GM10847 (cell line): ENCODE measurements around the gene ANKRD23.
A peak's percentile ranks its signal among the peaks of the same experiment; 100 is the strongest.

ENCODE experiments used
- POLR2A ChIP-seq: IDR thresholded peaks from 2 replicates; pipeline ENCODE4 v1.6.1; 2011; ENCODE audit not compliant: insufficient read length; ENCODE audit errors: extremely low read depth

ANKRD23 gene

GRCh38 chr2:96880891-96881273 lies 37.1 kb upstream of the ANKRD23 start:
- no peak for TF ChIP-seq POLR2A

DNA sequence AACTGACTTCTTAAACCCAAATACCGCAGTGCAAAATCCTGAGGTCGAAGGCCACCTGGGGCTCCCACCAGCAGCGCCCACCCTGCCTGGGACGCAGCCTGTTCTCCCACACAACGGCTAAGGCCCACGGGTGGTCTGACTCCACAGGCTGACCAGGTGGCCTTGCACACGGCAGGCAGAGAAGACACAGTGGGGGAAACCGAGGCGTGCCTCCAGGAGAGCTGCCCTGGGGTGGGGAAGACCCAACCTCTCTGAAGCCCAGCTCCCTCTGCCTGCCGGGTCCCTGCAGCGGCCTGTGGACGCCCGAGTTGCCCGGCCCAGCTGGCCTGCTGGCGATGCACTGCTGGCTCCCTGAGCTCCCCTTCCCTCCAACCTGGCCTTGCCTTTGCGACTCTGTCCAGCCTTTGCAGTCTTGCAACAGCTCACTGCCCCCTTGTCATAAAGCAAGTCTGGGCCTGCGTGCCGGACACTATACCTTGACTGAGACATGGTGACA lies 35.8 kb upstream of the ANKRD23 start:
- TF ChIP-seq POLR2A = no peak

GRCh38 chr2:96878796-96879544 lies 35.1 kb upstream of the ANKRD23 start:
- no peak for TF ChIP-seq POLR2A

DNA sequence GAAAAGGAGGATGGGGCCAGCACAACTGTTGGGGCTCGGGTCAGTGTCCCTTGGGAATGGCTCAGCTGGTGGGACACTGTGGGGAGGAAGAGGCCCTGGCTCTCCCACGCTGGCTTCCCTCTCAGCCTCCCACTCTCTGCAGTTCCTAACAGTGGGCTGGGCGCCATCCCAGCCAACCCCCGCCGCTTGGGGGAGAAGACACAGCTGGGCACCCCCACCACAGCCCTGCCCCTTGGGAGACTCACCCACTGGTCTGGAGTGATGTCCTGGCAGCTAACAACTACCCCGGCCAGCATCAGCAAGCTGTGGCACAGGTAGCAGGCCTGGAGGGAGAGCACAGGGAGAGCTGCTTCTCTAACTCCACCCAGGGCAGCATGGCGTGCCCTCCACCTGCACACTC lies 34.4 kb upstream of the ANKRD23 start:
- no peak for TF ChIP-seq POLR2A

- no peak for TF ChIP-seq POLR2A
Observed at GRCh38 chr2:96877631-96878092, 33.8 kb upstream of the ANKRD23 start.

DNA sequence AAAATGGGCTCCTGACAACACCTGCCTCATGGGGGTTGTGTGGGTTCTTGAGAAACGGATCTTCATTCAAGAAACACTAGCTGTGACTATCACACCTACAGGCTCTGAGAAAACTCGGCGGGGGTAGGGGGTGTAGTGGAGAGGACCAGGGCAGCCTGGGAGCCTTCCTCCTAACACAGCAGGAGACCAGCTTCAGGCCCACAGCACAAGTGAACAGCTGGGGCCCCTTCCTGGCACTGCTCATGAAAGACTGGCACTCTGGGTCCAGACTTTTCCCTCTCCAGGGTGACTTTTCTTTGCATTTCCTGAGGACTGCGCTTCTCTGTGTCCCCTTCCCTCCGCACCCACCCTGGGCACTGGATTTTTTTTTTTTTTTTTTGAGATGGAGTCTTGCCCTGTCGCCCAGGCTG lies 33.2 kb upstream of the ANKRD23 start:
- no peak for TF ChIP-seq POLR2A

GRCh38 chr2:96876269-96877041 lies 32.6 kb upstream of the ANKRD23 start:
- no peak for TF ChIP-seq POLR2A

DNA sequence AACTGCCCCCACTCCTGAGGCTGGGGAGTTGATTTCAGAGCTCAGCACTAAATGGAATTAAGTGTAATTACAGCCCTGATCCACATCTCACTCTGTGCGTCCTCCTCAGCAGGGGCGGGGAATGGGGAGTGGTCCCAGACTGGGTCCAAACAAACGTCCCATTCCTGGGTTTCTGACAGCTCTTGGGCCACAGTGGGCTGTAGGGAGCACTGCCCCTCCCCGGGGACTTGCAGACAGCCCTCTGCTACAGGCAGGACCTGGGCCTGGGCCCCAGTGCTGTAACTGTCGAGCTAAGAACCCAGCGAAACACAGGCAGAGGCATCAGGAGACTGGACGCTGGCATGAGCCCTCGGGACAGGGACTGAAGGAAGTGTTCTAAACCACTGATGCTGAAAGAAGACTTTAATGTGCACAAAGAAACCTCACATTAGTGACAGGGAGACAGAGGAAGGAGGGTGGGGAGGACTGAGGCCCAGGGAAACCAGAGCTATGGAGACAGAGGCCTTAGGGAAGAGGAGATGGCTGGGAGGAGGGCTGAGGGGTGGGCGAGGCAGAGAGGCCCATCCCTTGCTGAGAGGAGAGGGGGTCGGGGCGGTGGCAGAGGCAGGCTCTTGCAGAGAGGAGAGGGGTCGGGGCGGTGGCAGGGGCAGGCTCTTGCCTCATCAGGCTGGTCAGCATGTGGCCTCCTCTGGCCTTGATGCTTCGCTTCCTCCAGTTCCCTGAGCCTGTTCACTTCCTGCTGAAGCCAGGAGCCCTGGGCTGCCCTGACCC lies 31.9 kb upstream of the ANKRD23 start:
- no peak for TF ChIP-seq POLR2A

- no peak for TF ChIP-seq POLR2A
Observed at GRCh38 chr2:96874198-96874831, 30.5 kb upstream of the ANKRD23 start.

DNA sequence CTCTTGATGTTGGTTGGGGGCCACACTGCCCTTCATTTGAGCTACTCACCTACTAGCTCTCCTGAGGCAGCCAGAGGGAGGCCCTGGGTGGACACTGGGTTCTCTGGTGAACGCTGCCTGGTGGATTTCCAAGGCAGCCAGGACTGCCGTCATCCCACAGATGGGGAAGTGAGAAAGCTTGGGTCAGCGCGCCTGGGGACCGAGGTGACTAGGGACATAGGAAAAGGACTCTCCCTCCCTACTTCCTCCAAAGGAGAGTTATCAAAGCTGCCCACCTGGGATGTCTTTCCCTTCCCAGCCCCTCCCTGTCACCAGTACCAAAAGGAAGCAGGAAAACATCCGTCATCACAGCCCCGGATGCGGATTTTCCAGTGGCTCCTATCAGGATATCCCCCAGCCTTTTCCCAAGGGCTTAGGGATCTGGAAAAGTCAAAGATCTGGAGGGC lies 29.9 kb upstream of the ANKRD23 start:
- no peak for TF ChIP-seq POLR2A

- TF ChIP-seq POLR2A = no peak
Observed at GRCh38 chr2:96872591-96873349, 28.9 kb upstream of the ANKRD23 start.

GRCh38 chr2:96870626-96871255 lies 26.9 kb upstream of the ANKRD23 start:
- no peak for TF ChIP-seq POLR2A

DNA sequence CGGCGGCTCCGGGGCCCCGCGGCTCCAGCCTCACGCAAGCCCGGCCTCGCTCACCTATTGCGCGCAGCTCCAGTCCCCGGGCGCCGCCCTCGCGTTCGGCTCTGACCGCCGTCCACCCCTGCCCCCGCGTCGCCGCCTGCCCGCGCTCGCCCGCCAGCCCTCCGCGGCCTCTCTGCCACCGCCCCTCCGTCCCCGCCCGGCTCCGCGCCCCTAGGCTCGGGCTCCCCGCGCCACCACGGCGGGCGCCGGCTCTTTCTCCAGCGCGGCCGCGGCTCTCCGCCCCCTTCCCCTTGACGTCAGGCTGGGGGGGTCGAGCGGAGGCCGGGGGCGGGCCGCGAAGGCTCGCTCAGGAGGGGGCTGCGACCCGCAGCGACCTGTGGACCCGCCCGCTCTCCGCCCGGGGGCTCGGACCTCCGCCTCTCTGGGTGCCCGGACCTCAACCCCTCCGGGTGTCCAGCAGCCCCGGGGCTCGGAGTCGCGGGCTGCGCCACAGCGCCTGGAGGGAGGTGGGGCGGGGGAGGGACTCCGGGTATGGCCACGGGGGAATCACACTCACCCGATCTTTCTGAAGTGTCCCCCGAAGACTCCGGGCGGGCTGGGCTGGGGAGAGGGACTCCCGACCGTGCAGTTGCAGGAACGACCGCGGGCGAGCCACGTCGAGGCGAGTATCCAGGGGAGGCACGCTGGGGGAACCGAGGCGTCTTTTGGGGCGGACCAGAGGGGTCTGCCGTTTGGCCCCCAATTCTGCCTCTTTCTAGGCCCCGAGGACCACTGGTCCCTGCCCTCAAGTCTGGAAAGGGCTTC lies 26.2 kb upstream of the ANKRD23 start, which contains the start of gene SEMA4C:
TSS of gene SEMA4C (minus strand) at position 259 of the 804 bp plus-strand sequence. CDS start 2,194 bp downstream, outside the sequence.
- TF ChIP-seq POLR2A = peak; percentile 33

DNA sequence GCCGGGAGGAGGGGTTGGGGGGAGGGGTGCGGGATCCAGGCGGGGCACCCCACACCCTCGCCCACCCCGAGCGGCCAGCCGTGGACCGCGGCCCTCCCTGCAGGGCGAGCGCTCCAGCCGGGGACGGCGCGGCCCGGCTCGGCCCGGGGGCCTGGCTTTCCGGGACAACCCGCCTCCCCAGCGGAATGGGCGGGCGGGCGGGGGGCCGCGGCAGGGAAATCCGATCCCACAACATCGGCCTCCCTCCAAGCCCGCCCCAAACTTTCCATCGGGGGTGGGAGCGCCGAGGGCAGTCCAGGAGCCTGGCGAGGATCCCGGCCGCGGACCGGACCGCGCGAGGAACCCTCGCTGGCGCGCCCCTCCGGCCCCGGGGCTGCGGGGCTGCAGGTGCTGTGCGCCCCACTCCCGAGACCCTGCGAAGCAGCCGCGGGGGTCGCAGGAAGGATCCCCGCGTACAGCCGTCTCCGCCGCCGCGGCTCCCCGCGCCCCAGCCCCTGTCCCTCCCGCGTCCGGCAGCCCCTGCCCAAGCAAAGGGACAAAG lies 25.5 kb upstream of the ANKRD23 start:
- TF ChIP-seq POLR2A = no peak
